ENCODE measurements around the gene CTDSPL.

DNA sequence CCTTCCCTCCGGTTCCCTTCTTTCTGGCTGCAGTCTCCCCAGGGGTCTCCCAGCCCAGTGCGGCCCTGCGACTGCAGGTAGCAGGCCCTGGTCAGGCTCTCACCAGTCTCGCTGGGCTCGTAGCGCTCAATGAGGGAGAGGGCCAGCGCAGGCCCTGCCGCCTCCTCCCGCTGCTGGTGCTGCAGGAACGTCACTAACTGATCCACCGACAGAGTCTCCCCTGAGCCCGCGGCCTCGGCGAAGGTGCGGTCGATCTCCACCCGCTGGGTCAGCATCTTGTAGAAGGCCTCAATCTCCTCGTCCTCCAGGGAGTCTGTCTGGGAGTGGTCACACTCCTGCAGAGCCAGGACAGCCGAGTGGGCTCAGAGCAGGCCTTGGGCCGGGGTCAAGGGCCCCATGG is 149.4 kb downstream of the CTDSPL start:
- TF ChIP-seq ZFP3 (tag by site-specific recombination; IDR thresholded peaks at IDR 0.05; ENCODE audit: low read depth) (no peak), ZNF76 (tag by site-specific recombination; IDR thresholded peaks at IDR 0.05; ENCODE audit: borderline replicate concordance, low read depth) (no peak), CTCF (tag by site-specific recombination; IDR thresholded peaks at IDR 0.05) (no peak), ZNF561 (tag by site-specific recombination; IDR thresholded peaks at IDR 0.05; ENCODE audit: borderline replicate concordance) (no peak), ZNF140 (tag by site-specific recombination; IDR thresholded peaks at IDR 0.05) (no peak), SCRT2 (tag by site-specific recombination; IDR thresholded peaks at IDR 0.05) (no peak), ZNF391 (tag by site-specific recombination; IDR thresholded peaks at IDR 0.05; ENCODE audit: borderline replicate concordance, low read depth) (no peak)
- TF ChIP-seq, protein P1, sequence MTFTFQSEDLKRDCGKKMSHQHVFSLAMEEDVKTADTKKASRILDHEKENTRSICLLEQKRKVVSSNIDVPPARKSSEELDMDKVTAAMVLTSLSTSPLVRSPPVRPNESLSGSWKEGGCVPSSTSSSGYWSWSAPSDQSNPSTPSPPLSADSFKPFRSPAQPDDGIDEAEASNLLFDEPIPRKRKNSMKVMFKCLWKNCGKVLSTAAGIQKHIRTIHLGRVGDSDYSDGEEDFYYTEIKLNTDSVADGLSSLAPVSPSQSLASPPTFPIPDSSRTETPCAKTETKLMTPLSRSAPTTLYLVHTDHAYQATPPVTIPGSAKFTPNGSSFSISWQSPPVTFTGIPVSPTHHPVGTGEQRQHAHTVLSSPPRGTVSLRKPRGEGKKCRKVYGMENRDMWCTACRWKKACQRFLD (tag by site-specific recombination; IDR thresholded peaks at IDR 0.05) = no peak
